GM18867 (cell line): ENCODE data around the gene GOLGA6L9.
"Not testable (repeated sequence)": the region's sequence is repeated elsewhere in the genome, so short reads cannot be mapped to it uniquely, and the experiment has no call there.

Experiments
- ATAC-seq: cut with Tn5 transposase; IDR thresholded peaks from one replicate; pipeline ENCODE4 v1.9.1; 2021; ENCODE audit warnings: mild to moderate bottlenecking, moderate library complexity; ENCODE audit not compliant: unreplicated experiment

Gene GOLGA6L9, protein sequence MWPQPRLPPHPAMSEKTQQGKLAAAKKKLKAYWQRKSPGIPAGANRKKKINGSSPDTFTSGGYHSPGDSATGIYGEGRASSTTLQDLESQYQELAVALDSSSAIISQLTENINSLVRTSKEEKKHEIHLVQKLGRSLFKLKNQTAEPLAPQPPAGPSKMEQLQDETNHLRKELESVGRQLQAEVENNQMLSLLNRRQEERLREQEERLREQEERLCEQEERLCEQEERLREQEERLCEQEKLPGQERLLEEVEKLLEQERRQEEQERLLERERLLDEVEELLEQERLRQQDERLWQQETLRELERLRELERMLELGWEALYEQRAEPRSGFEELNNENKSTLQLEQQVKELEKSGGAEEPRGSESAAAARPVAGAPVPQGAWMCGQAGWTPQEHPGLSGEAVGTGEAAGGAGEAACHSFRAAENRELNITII

DNA sequence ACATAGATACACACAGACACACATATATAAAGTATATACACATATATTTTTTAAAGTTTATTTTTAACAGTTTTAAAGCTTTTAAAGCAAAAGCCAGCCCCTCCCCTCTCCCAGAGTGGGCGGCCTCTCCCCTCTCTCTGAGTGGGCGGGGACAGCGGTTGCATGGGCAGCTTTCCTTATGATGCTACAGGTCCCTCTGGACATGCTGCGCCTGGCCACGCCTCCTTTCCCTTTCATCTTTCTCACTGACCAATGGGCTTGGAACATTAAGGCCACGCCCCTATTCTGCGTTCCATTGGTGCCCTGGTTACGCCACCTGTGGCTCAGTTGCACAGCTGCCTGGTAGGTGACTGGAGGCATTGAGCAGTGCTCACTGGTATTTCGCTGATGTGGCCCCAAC, at the start of gene GOLGA6L9:
GOLGA6L9 (plus strand) TSS at position 124 of the 400 bp plus-strand sequence; CDS start at position 388, 264 bp downstream.
- ATAC-seq = not testable (repeated sequence)

DNA sequence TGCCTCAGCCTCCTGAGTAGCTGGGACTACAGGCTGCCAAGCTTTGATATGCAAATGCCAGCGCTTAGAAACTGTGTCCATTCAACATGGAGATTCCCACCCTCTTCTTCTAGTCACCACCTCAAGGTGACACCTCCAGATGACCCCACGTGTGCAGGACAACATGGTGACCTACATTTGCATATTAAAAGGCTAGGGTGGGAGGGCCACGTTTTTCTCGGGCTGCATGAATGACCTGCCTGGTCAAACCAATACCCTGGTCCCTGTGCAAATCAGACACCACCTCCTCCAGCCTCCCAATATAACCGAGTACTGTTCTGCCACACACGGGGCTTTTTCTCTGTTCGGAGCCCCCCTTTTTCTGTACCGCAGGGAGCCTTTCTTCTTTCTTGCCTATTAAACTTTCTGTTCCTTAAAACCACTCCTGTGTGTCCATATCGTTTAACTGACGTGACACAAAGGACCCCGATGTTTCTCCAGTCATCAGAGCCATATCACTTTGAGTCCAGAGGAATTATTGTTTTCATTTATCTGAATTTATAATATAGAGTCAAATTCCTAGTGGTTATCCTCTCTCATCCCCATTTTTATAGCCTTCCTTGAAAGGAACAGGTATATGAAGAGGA, 48.2 kb upstream of the GOLGA6L9 start:
- ATAC-seq = not testable (repeated sequence)

DNA sequence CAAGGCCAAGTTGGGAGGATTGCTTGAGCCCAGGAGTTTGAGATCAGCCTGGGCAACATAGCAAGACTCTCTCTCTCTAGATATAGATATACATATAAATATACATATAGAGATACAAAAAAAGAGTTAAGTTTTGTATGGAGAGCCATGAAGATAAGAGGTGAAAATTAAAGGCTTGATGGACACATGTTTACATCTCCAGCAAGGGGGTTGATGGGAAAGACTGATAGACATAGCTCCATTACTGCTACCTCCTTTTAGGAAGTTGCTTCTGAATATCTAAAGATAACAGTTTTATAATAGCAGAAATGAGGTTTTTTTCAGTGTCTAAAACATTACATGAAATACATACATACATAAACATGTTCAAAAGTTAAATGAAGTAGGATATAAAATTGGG, 42.4 kb upstream of the GOLGA6L9 start:
- ATAC-seq = not testable (repeated sequence)

DNA sequence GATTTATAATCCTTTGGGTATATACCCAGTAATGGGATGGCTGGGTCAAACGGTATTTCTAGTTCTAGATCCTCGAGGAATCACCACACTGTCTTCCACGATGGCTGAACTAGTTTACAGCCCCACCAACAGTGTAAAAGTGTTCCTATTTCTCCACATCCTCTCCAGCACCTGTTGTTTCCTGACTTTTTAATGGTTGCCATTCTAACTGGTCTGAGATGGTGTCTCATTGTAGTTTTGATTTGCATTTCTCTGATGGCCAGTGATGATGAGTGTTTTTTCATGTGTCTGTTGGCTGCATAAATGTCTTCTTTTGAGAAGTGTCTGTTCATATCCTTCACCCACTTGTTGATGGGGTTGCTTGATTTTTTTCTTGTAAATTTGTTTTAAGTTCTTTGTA, 39.5 kb upstream of the GOLGA6L9 start:
- not testable (repeated sequence) for ATAC-seq

DNA sequence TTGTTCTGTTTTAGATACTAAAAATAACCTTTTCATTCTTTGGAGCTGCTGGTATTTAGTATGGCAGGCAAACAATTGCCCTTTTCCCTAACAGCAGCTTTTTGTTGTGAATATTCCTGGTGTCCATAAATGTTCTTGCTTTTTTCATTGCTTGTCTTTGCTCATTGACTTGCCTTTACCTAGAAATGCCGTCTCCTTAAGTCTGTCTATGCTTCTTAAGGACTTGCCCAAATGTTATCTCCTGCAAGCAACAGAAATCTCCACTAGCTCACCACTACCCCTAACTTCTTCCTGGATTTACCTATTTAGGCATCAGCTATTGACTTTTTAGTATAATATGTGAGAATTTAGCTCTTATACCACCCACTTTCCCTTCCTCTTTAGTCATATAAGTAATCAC, 37.5 kb upstream of the GOLGA6L9 start:
- not testable (repeated sequence) for ATAC-seq

DNA sequence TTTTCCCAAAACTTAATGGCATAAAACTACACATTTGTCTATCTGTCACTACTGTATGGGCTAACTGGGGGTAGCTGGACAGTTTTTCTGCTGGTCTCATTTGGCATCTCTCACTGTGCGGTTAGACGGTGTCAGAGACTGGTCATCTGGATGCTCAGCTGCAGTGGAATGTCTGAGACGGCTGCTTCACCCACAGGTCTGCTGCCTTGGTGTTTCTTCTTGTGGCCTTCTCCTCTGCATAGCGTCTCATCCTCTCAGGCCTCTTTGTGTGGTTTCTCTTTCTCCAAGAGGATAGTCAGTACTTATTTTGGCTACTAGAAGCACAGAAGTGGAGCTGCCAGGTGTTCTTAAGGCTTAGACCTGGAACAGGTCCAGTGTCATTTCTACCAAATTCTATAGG, 35.9 kb upstream of the GOLGA6L9 start:
- ATAC-seq = no peak

DNA sequence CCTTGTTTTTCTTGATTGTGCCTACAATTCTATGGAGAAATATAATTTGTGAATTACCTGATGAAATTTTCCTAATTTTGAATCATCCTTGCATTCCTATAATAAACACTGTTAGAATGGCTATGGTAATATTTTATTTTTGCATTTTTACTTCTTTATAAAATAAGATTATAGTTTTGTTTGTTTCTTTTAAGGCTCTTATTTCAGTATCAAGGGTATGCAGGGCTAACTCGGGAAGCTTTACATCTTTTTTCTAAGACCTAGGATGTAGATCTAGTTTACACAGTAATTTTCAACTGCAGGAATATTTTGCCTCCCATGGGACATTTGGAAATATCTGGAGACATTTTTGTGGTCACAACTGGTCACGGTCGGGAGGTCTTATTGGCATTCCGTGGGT, 33.8 kb upstream of the GOLGA6L9 start:
- not testable (repeated sequence) for ATAC-seq

DNA sequence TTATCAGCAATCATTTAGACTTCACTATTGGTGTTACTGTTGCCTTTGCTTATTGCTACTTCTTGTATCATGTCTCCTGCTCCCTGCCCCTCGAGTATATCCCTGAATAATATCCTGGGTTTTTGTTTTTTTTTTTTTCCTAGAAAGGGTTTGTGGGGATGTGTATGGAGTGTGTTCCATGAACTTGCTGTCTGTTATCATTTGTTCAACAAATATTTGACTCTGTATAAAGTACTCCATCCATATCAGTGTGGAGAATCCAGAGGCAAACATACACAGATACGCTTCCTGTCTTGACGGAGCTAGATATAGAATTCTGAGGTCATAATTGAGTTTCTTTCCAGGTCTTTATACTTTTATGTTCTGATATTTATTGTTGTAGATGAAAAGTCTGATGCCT, 31.8 kb upstream of the GOLGA6L9 start:
- ATAC-seq = no peak

DNA sequence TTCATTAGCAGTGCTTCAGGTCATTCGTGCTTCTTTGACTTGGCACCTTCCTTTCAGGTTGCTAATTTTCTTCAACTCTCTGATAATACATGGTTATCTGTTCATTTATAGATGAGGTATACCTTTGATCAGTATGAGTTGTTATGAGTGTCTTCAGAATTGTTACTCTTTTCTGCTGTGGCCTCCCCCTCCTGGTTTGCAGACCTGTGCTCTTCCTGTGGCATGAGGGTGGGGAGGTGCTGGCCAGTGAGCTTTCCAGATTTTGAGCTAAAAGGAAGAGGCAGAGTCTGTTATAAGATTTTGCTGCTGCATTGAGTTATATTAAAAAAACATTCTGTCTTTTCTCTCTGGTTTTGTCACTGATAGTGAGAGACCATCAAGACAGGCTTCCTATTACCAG, 30.8 kb upstream of the GOLGA6L9 start:
- ATAC-seq = no peak

DNA sequence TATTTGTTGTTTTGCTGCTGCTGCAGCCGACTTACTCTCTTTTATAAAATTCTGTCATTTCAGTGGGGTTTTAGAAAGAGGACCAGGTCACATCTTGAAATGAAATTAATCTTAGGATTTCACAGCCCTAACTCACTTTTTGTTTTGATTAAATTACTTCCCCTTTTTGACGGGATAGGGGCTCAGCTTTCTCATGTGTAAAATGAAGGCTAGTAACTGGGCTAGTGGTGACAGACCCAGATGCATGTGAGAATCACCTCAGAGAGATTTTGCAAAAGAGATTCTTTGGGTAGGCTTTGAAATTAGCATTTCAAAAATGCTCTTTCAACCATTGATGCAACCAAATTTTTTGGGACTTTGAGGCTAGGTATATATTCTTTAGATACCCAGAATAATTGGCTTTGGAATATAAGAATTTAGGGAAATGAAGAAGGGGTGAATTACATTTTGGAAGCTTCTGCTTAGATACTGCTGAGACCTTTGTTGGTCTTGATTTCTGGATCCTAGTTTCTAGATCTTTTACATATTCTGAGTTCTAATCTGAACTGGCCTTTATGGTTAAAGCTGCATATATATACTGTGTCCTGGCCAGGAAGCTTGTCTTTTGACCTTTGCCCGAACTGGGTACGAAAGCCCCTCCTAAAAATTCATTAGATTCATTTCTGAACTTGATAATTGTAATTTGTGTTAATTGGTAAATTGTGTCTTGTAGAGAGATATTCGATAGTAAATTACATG, 30.1 kb upstream of the GOLGA6L9 start:
- ATAC-seq = peak; percentile 48

DNA sequence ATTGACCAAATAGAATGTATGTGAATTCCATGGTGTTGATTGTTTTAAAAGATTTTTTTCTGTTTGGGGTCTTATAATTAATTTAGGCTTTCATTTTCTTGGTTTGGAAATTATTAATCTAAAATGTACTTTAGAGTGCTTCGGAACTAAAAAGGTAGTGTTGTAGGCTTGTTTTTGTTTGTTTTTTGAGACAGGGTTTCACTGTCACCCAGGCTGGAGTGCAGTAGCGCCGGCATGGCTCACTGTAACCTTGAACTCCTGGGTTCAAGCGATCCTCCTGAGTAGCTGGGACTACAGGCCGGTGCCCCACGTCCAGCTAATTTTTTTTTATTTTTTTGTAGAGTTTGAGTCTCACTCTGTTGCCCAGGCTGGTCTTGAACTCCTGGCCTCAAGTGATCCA, 27.7 kb upstream of the GOLGA6L9 start:
- ATAC-seq = not testable (repeated sequence)

DNA sequence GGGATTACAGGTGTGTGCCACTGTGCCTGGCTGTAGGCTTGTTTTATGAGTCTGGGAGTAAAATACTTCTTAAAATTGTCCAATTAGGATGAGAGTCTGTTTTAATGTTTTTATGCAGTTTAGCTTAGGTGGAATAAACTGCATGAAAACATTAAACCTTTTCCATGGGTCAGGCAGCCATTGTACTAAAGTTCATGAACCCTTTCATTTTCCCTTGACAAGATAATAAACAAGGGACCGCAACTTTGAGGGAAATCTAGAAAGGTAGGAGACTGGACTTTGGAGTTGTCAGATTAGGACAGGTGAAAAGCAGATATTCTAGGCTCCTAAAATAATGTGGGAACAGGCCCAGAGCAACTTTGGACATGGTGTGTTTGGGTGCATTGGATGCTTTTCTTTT, 27.3 kb upstream of the GOLGA6L9 start:
- ATAC-seq = not testable (repeated sequence)

DNA sequence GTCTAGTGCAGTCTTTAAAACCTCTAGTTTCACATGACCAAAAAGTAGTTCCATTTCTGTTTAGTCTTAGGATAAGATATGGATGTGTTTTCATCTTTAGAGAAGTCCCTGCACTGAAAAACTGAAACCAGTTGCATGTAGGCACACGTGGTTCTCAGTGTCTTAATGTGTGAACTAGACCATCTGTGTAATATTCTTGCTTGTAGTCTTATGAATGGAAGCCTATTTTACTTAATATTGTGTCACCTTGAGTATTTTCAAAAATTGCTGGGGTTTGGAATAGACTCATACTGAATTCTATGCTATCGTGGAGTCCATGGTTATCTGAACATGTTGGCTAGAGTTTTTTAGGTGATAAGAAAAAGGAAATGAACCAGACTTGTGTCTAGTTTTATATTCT, 23.4 kb upstream of the GOLGA6L9 start:
- not testable (repeated sequence) for ATAC-seq

DNA sequence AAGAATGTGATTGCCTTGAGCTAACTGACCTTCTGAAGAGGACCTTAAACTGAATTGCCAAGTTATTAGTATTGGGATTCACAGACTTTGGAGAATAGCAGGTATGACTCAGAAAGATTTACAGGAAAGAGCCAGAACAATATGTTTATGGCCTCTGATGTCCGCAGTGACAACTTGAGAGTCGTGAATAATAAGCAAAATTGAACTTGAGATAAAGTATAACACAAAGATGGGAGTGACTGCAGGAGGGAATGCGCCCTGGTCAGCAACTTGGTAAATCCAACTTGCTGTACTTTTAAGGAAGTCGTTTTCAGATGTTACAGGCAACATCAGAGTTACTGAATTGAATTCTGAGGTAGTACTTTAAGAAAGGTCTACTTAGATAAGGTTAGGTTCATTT, 19.3 kb upstream of the GOLGA6L9 start:
- ATAC-seq = not testable (repeated sequence)

DNA sequence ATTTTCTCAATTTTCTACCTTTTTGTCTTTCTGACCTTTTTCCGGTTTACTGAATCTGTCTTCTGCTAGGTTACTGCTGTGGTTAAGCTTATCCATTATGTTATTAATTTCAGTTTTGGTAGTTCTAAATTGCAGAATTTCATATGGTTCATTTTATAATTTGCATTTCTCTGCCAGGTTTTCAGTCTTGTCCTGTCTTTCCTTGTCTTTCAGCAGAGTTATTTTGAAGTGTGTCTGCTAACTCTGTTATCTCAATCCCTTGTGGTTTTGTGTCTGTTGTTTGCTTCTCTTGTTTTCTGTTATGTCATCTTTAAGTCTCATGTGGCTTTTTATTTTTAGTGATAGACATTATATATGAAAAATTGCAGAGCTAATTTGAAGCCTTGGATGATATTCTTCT, 18.0 kb upstream of the GOLGA6L9 start:
- ATAC-seq = not testable (repeated sequence)

DNA sequence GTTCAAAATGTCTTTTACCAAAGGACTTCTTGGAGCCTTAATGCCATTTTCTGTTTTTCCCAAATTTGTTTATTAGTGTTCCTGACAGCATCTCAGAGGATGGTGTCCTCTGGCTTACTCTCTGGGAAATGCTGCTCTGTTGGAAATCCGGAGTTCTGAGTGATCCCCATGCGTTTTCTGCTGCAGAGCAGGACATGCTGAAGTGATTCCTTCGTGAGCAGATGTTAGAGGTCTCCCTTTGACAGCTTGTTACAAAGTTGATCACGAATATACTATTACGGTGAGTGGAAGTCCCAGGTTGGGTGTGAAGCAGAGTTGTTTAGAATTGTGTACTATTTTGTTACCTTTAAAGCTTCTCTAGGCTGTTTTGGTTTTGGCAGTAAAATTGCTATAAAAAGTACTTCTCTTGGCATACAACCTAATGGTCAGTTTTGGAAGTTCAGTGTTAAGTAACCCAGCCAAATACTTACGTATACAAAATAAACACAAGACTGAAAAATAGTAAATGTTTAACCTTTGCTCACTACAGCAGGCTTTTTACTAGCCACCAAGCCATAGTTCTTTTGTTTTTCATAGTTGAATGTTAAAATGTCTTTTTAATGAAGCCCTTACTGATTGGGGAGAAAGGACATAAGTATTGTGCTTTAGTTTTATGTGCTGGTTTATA, 15.0 kb upstream of the GOLGA6L9 start:
- not testable (repeated sequence) for ATAC-seq

DNA sequence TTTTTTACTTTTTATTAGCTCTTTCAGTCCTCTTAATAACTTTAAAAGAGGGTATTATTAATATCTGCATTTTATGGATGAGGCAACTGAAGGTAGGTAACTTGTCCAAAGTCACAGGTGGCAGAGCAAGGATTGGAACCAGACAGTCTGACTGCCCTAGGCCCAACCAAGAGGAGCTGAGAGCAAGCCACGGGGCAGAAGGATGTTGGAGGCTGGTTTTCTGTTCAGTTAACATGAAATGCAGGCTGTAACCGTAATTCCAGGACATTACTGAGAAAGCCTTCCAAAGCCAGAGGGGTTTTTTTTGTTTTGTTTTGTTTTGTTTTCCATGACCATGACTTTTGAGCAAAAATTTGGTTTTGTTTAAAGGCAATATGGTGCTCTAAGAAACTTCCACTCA, 9.1 kb upstream of the GOLGA6L9 start:
- ATAC-seq = not testable (repeated sequence)

DNA sequence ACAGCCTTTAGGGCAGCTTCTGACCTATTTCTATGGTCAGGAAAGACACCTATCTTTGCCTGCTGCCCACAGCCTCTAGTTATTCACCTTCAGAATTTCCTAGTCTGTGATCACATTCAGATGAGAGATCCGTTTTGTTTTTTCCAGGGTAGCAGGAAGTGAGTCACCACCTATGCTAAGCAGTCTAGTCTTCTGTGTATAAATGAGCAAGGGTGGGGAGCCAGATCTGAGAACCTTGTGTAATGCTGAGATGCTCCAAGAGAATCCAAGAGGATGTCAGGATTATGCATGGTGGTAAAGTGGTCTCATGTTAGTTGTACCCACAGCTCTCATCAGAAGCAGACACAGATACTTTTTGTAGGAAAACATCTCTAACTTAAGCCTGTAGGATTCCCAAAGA, 8.7 kb upstream of the GOLGA6L9 start:
- ATAC-seq = not testable (repeated sequence)

DNA sequence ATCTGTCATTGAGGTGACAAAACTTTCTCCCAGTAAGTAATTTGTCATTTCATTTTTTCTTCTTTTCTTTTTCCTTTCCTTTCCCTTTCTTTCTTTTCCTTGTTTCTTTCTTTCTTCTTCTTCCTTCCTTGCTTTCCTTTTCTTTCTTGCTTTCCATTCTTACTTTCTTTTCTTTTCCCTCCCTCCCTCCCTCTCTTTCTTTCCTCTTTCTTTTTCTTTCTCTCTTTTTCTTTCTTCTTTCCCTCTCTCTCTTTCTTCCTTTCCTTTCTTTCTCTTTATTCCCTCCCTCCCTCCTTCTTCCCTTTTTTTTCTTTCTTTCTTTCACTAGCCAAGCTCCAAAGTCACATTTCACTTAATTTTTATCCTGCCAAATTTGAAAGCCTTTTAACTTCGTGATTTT, 2.5 kb upstream of the GOLGA6L9 start:
- not testable (repeated sequence) for ATAC-seq

DNA sequence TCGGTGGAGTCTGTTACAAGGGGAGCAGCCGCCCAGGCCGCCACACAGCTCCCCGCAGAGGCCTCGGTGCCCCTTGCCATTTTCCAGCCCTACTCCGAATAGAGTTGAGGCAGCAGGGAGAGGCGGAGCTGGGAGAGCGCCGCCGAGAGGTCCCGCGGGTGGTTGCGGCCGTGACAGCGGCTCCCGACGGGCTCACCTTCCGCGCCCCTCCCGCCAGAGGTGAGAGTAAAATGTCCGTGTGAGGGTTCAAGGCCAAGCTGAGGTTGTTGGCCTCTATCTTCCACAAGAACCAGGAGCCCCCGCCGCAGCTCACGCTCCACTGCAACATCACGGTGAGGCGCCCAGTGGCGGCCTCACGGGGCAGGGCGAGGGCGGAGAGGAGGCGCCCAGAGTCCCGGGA, 15.8 kb downstream of the GOLGA6L9 start:
- not testable (repeated sequence) for ATAC-seq

DNA sequence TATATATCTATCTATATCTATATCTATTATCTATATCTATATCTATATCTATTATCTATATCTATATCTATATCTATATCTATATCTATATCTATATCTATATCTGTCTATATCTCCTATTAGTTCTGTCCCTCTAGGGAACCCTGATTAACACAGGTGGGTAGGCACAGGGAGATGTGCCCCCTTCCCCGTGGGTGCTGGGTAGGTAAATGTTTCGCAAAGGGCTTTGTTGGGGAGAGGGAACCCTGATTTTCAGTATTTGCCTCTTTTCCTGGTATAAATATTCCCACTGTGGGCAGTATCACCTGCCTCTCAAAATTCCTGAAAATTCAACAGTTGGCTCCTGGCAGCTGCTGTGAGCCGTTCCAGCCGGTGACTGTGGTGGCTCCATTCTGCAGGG, 27.7 kb downstream of the GOLGA6L9 start:
- ATAC-seq = not testable (repeated sequence)
